Ishikawa (cell line): Measurements from ENCODE around the gene PRSS38.
A peak's percentile ranks its signal among the peaks of the same experiment; 100 is the strongest.

Experiments
- CEBPB ChIP-seq: IDR thresholded peaks from 2 replicates; pipeline ENCODE4 v1.6.1; 2012
- CREB1 ChIP-seq: IDR thresholded peaks from 2 replicates; pipeline ENCODE4 v1.6.1; 2012; ENCODE audit warnings: low read depth
- EGR1 ChIP-seq: IDR thresholded peaks from 2 replicates; pipeline ENCODE4 v1.6.1; 2012
- EP300 ChIP-seq: IDR thresholded peaks from 2 replicates; pipeline ENCODE4 v1.6.1; 2012; ENCODE audit warnings: borderline replicate concordance
- FOXM1 ChIP-seq: IDR thresholded peaks from 2 replicates; pipeline ENCODE4 v1.6.1; 2012; ENCODE audit warnings: low read depth, borderline replicate concordance
- NFIC ChIP-seq: IDR thresholded peaks from 2 replicates; pipeline ENCODE4 v1.6.1; 2012
- RAD21 ChIP-seq: IDR thresholded peaks from 2 replicates; pipeline ENCODE4 v1.6.1; 2012; ENCODE audit warnings: low read depth
- TAF1 ChIP-seq: IDR thresholded peaks from 2 replicates; pipeline ENCODE4 v1.6.1; 2012; ENCODE audit warnings: low read depth, mild to moderate bottlenecking
- TCF12 ChIP-seq: IDR thresholded peaks from 2 replicates; pipeline ENCODE4 v1.6.1; 2012; ENCODE audit warnings: low read depth
- TEAD4 ChIP-seq: IDR thresholded peaks from 2 replicates; pipeline ENCODE4 v1.6.1; 2012
- YY1 ChIP-seq: IDR thresholded peaks from 2 replicates; pipeline ENCODE4 v1.6.1; 2012; ENCODE audit warnings: low read depth
- ZBTB7A ChIP-seq: IDR thresholded peaks from 2 replicates; pipeline ENCODE4 v1.6.1; 2012; ENCODE audit warnings: low read depth
- TF ChIP-seq, protein P1 (sequence below): IDR thresholded peaks from 2 replicates; pipeline ENCODE4 v1.6.1; 2012; ENCODE audit warnings: low read depth, mild to moderate bottlenecking
- TF ChIP-seq, protein P2 (sequence below): IDR thresholded peaks from 2 replicates; pipeline ENCODE4 v1.6.1; 2012
- TF ChIP-seq, protein P3 (sequence below): IDR thresholded peaks from 2 replicates; pipeline ENCODE4 v1.6.1; 2012

The PRSS38 gene

DNA sequence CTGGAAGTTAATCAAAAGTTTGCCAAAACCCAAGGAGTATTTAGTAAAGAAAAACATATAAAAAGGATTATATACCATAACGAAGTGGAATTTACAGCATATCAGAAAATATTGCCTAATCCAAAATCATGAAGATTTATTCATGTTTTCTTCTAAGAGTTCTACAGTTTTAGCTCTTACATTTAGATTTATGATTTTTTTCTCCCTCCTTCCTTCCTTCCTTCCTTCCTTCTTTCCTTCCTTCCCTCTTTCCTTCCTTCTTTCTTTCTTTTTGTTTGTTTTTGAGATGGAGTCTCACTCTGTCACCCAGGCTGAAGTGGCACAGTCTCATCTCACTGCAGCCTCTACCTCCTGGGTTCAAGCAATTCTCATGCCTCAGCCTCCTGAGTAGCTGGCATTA, 15.7 kb upstream of the PRSS38 start:
- no peak for TF ChIP-seq CEBPB
- no peak for TF ChIP-seq RAD21
- TF ChIP-seq, protein P1, sequence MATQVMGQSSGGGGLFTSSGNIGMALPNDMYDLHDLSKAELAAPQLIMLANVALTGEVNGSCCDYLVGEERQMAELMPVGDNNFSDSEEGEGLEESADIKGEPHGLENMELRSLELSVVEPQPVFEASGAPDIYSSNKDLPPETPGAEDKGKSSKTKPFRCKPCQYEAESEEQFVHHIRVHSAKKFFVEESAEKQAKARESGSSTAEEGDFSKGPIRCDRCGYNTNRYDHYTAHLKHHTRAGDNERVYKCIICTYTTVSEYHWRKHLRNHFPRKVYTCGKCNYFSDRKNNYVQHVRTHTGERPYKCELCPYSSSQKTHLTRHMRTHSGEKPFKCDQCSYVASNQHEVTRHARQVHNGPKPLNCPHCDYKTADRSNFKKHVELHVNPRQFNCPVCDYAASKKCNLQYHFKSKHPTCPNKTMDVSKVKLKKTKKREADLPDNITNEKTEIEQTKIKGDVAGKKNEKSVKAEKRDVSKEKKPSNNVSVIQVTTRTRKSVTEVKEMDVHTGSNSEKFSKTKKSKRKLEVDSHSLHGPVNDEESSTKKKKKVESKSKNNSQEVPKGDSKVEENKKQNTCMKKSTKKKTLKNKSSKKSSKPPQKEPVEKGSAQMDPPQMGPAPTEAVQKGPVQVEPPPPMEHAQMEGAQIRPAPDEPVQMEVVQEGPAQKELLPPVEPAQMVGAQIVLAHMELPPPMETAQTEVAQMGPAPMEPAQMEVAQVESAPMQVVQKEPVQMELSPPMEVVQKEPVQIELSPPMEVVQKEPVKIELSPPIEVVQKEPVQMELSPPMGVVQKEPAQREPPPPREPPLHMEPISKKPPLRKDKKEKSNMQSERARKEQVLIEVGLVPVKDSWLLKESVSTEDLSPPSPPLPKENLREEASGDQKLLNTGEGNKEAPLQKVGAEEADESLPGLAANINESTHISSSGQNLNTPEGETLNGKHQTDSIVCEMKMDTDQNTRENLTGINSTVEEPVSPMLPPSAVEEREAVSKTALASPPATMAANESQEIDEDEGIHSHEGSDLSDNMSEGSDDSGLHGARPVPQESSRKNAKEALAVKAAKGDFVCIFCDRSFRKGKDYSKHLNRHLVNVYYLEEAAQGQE, result no peak
- TF ChIP-seq NFIC, result no peak
- no peak for TF ChIP-seq TEAD4

DNA sequence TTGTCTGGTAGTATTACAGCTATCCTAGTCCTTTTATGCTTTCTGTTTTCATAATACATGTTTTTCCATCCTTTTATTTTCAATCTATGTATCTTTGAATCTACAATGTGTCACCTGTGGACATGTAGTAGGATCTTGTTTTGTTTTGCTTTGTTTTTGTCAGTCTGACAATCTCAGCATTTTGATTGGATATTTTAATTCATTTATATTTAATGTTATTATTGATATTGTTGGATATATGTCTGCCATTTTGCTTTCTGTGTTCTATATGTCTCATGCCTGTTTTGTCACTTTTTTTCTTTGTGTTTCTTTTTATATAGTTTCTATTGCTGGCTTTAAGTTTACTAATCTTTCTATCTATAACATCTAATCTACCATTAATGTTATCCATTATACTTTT, 11.5 kb upstream of the PRSS38 start:
- TF ChIP-seq TAF1 (no peak), EGR1 (no peak), CEBPB (no peak), NFIC (no peak), EP300 (no peak), TCF12 (no peak), YY1 (no peak), TEAD4 (no peak), CREB1 (no peak)
- TF ChIP-seq, protein P2, sequence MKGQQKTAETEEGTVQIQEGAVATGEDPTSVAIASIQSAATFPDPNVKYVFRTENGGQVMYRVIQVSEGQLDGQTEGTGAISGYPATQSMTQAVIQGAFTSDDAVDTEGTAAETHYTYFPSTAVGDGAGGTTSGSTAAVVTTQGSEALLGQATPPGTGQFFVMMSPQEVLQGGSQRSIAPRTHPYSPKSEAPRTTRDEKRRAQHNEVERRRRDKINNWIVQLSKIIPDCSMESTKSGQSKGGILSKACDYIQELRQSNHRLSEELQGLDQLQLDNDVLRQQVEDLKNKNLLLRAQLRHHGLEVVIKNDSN, result no peak
- TF ChIP-seq, protein P1, result no peak

DNA sequence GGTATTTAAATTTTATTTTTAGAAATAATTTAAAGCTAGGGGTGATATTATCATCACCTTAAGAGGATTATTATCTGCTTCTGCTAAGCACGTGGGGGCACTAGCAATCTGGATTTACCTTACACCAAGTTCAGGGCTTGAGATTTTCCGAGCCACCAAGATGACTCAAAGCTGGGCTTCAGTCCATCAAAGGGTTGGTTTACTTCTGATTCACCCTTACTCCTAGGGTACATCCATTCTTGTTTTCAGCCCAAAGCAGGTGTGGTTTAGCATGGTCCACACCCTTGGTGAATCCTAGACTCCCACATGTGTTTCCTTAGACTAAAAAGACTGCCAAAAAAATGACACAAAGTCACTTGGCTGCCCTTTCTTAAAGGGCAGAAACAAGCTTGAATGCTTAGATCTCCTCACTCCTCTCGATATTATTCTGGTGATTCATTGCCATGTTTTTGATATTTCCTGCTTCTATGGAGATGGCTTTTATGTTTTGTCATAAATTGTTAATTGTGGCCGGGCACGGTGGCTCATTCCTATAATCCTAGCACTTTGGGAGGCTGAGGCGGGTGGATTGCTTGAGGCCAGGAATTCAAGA, 9.8 kb upstream of the PRSS38 start:
- TF ChIP-seq FOXM1 (no peak), EP300 (0 out of 2 replicates have a peak, but pooled peaks have one; percentile 15), CREB1 (no peak)

DNA sequence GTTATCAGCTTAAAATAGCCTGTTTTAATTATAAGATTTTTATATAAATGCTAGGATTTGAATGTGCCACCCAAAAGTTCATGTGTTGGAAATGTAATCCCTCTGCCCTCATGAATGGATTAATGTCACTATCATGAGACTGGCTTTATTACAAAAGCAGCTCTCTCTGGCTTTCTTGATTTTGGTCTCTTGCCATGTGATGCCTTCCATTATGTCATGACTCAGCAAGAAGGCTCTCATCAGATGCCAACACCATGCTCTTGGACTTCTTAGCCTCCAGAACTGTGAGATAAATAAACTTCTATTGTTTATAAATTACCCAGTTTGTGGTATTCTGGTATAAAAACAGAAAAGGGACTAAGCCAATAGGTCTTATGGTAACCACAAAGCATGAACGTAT, 6.9 kb upstream of the PRSS38 start:
- TF ChIP-seq TAF1, result no peak
- TF ChIP-seq YY1, result no peak
- TF ChIP-seq ZBTB7A, result no peak
- TF ChIP-seq NFIC, result no peak
- no peak for TF ChIP-seq EGR1
- TF ChIP-seq CREB1, result no peak
- no peak for TF ChIP-seq EP300
- TF ChIP-seq, protein P2, result no peak
- TF ChIP-seq, protein P1, result no peak
- no peak for TF ChIP-seq FOXM1
- TF ChIP-seq, protein P3, sequence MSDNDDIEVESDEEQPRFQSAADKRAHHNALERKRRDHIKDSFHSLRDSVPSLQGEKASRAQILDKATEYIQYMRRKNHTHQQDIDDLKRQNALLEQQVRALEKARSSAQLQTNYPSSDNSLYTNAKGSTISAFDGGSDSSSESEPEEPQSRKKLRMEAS, result no peak
- TF ChIP-seq TEAD4, result no peak
- TF ChIP-seq TCF12, result no peak
- TF ChIP-seq CEBPB, result no peak
- TF ChIP-seq RAD21, result no peak

DNA sequence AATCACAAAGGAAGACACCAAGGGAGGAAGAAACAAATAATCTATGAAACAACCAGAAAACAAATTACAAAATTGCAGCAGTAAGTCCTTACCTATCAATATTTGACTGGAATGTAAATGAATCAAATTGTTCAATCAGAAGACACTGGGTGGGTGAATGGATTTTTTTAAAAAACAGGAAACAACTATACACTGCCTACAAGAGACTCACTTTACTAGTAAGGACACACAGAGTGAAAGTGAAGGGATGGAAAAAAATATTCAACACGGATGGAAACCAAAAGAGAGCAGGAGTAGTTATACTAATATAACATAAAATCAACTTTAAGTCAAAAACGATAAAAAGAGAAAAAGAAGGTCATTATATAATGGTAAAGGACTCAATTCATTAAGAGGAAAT, 6.4 kb upstream of the PRSS38 start:
- TF ChIP-seq, protein P3, result no peak
- TF ChIP-seq TCF12 (no peak), NFIC (no peak), ZBTB7A (no peak), CEBPB (no peak), EP300 (no peak), TEAD4 (no peak), YY1 (no peak), RAD21 (no peak), CREB1 (no peak), EGR1 (no peak), FOXM1 (no peak), TAF1 (no peak)
- TF ChIP-seq, protein P2, result no peak
- TF ChIP-seq, protein P1, result no peak
